Endodermal cell (in vitro differentiated cells): ENCODE measurements around the gene GNAI3. TPM values are rescaled to one million over a fixed set of nuclear protein-coding genes. Genes with fewer than 3 reads are reported as not detected.

ENCODE experiments used
- DNase-seq: peaks from one replicate; pipeline ENCODE4 v3.0.0-alpha.2; 2017
- H3K27ac ChIP-seq: 2 replicates; pipeline ENCODE4 v1.5.1; 2013; ENCODE audit warnings: mild to moderate bottlenecking, low read depth, low read length, moderate library complexity
- H3K27me3 ChIP-seq: 2 replicates; pipeline ENCODE4 v1.6.1; 2013; ENCODE audit warnings: mild to moderate bottlenecking, low read length, moderate library complexity; ENCODE audit not compliant: insufficient read depth, control insufficient read depth, poor library complexity, severe bottlenecking
- H3K36me3 ChIP-seq: 2 replicates; pipeline ENCODE4 v1.7.0; 2013; ENCODE audit warnings: mild to moderate bottlenecking, low read length, moderate library complexity; ENCODE audit not compliant: control insufficient read depth, insufficient read depth
- H3K4me1 ChIP-seq: one replicate; pipeline ENCODE4 v1.7.0; 2013; ENCODE audit warnings: low read length; ENCODE audit not compliant: control insufficient read depth, insufficient read depth
- H3K4me3 ChIP-seq: 2 replicates; pipeline ENCODE4 v1.5.1; 2013; ENCODE audit warnings: mild to moderate bottlenecking, low read length, moderate library complexity
- H3K9ac ChIP-seq: 2 replicates; pipeline ENCODE4 v1.6.1; 2013; ENCODE audit warnings: mild to moderate bottlenecking, low read length, moderate library complexity; ENCODE audit not compliant: poor library complexity, severe bottlenecking; ENCODE audit errors: extremely low read depth
- H3K9me3 ChIP-seq: 2 replicates; pipeline ENCODE4 v1.6.1; 2013; ENCODE audit warnings: mild to moderate bottlenecking, low read length, moderate library complexity; ENCODE audit not compliant: control insufficient read depth
- H3K27ac Mint-ChIP-seq: 2 replicates; pipeline ENCODE4 v1.8.0; 2020; ENCODE audit warnings: mixed read lengths
- H3K27me3 Mint-ChIP-seq: 2 replicates; pipeline ENCODE4 v1.8.0; 2021; ENCODE audit warnings: mild to moderate bottlenecking, mixed read lengths; ENCODE audit not compliant: insufficient read depth
- H3K36me3 Mint-ChIP-seq: 2 replicates; pipeline ENCODE4 v1.8.0; 2020; ENCODE audit warnings: low read depth, mixed read lengths
- H3K4me1 Mint-ChIP-seq: 2 replicates; pipeline ENCODE4 v1.8.0; 2020; ENCODE audit warnings: mixed read lengths
- H3K4me3 Mint-ChIP-seq: 2 replicates; pipeline ENCODE4 v1.8.0; 2020; ENCODE audit warnings: mild to moderate bottlenecking, moderate library complexity, mixed read lengths
- H3K9me3 Mint-ChIP-seq: 2 replicates; pipeline ENCODE4 v1.8.0; 2020; ENCODE audit warnings: mild to moderate bottlenecking, mixed read lengths
- WGBS, 2 experiments: methylation state at CpG; one replicate each; pipeline versions ENCODE4 v1.1.5 to v1.1.7; 2013; ENCODE audit warnings: missing lambda C conversion rate in 2 of 2, mixed read lengths in 1 of 2; ENCODE audit not compliant: insufficient coverage in 1 of 2, insufficient read length in 1 of 2; 5-methylcytosine and 5-hydroxymethylcytosine counted together
- total RNA-seq, 2 donors: library from RNA; stranded (reverse); fragmentation: NEBNext Ultra II Directional in 1 of 2; extraction: Animal tissue kit (Norgen Biotek cat#: 25700) in 1 of 2; gene quantifications; 2 replicates in 1 of 2; 3 replicates in 1 of 2; pipeline ENCODE4 v1.2.1, GENCODE V29; 2021
- TF ChIP-seq, protein P1 (sequence below): fragments of 200-600 bp; sonication (generic); conservative IDR thresholded peaks from 2 replicates; pipeline ENCODE4 v1.5.0; 2021; ENCODE audit warnings: antibody characterized with exemption, mild to moderate bottlenecking

Gene GNAI3
- total RNA-seq, 2 donors from 2014 or later = 10.1 to 10.9 TPM

DNA sequence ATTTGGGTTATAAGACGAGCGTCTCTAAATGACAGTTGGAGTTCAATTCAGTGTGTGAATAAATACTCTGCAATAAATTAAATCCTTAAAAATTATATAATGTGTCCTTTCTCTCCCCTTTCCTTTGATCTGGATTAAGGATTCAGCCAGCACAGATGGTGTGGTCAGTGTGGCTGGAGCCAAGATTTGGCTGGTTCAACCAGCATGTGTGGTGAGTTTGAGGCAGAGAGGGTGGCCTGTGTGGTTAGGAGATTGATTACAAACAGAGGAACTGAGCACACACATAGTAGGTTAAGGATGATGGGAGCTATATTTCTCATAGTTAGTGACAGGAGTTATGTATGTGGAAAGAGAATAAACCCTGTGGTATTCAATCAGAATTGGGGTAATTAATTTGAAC lies 24.7 kb upstream of the GNAI3 start:
- no peak overlapping the region for H3K27ac ChIP-seq
- no peak for DNase-seq
- Mint-ChIP-seq H3K4me3 (no peak overlapping the region), H3K9me3 (peaks cover 5% of the 10 kb centered on the region), H3K36me3 (no peaks in the 10 kb centered on the region), H3K27ac (no peak overlapping the region), H3K27me3 (peaks cover 20% of the 10 kb centered on the region), H3K4me1 (no peaks in the 10 kb centered on the region)
- H3K9me3 ChIP-seq = no peaks in the 10 kb centered on the region
- no CpG with 5 or more reads among the region's 2 CpGs for WGBS, 2 experiments
- no peaks in the 10 kb centered on the region for H3K36me3 ChIP-seq
- H3K9ac ChIP-seq = no peak overlapping the region
- TF ChIP-seq, protein P1, sequence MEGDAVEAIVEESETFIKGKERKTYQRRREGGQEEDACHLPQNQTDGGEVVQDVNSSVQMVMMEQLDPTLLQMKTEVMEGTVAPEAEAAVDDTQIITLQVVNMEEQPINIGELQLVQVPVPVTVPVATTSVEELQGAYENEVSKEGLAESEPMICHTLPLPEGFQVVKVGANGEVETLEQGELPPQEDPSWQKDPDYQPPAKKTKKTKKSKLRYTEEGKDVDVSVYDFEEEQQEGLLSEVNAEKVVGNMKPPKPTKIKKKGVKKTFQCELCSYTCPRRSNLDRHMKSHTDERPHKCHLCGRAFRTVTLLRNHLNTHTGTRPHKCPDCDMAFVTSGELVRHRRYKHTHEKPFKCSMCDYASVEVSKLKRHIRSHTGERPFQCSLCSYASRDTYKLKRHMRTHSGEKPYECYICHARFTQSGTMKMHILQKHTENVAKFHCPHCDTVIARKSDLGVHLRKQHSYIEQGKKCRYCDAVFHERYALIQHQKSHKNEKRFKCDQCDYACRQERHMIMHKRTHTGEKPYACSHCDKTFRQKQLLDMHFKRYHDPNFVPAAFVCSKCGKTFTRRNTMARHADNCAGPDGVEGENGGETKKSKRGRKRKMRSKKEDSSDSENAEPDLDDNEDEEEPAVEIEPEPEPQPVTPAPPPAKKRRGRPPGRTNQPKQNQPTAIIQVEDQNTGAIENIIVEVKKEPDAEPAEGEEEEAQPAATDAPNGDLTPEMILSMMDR = no peak
- no peak overlapping the region for H3K4me3 ChIP-seq
- H3K27me3 ChIP-seq = peaks cover 4% of the 10 kb centered on the region
- H3K4me1 ChIP-seq = no peaks in the 10 kb centered on the region

DNA sequence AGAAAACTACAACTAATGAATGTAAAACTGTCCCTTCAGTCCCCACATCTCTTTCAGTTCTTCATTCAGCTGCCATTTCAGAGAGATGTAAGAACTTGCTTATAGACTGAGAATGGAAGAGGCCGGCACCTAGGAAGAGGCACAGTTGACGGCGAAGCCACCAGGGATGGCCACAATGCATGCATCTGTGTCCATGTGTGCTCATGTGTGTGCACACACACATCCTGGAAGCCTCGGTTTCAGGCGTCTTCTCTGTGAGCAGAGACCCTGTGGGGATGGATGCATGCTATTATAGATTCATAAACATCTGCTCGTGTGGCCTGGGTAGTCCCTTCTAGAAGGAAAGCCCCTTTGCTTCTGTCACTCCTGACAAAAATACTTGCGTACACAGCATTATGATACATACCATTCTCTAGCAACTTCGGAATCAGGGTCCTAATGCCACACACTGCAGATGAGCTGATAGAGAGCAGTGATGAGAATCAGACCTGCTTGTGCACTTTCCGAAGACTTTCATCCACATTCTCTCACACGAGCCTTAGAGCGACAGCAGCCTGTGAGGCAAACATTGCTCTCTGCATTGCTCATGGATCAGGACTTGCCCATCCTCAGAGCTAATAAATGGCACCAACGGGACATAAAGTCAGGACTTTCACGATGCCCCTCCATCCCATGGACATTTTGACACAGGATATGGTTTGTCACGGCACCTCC lies 21.2 kb upstream of the GNAI3 start:
- DNase-seq = no peak
- Histone ChIP-seq H3K36me3 (no peaks in the 10 kb centered on the region), H3K4me3 (no peak overlapping the region), H3K9me3 (no peaks in the 10 kb centered on the region), H3K4me1 (no peaks in the 10 kb centered on the region), H3K27ac (no peak overlapping the region), H3K9ac (no peak overlapping the region), H3K27me3 (peaks cover 4% of the 10 kb centered on the region)
- Mint-ChIP-seq H3K9me3 (peaks cover 5% of the 10 kb centered on the region), H3K36me3 (no peaks in the 10 kb centered on the region), H3K27me3 (peaks cover 3% of the 10 kb centered on the region), H3K4me1 (no peaks in the 10 kb centered on the region), H3K27ac (no peak overlapping the region), H3K4me3 (no peak overlapping the region)
- TF ChIP-seq, protein P1 = no peak
- WGBS, 2 experiments = 87 to 92% methylated on average over 14 of the region's 14 CpGs

DNA sequence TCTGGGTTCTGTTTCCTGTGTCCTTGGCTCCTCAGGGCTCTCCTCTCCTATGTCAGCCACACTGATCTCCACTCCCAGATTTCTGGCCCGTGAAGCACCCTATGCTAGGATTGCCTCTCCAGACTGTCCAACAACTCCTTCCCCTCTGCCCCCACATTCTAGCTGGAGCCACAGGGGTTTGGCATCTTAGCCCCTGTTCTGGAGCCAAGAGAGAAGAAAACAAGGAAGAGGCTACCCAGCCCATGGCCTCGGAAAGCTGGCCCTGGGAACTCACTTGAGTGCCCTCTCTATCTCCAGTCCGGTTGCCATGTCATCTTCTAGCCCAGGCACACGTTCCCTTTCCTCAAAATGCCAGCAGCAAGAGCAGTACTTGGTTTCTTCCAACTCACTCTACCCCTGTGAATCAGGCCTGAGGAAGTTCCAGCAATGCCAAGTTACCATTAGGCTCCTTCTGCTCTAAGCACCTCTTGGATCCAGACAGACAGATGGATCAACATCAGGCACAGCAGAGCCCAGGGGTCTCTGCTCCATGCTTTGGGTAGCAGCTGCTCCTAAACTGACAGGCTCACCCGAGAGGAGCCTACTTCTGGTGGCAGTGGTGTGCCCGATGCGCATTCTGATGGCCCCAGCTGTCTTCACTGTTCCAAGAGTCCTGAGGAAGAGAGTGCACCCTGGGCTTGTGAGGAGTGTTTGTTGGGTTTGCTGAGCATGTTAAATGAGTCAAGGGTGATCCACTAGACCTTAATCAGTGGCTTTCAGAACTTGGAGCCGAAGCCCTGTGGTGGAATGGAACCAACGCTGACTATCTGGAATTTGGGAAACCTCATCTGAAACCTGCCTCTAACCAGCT lies 20.3 kb upstream of the GNAI3 start:
- H3K27ac Mint-ChIP-seq = no peak overlapping the region
- 87 to 88% methylated on average over 5 to 9 of the region's 9 CpGs for WGBS, 2 experiments
- no peak for DNase-seq
- H3K36me3 Mint-ChIP-seq = no peaks in the 10 kb centered on the region
- Histone ChIP-seq H3K27ac (no peak overlapping the region), H3K36me3 (no peaks in the 10 kb centered on the region), H3K4me3 (no peak overlapping the region), H3K27me3 (peaks cover 4% of the 10 kb centered on the region), H3K9ac (no peak overlapping the region), H3K4me1 (peaks cover 3% of the 10 kb centered on the region), H3K9me3 (no peaks in the 10 kb centered on the region)
- peaks cover 5% of the 10 kb centered on the region for H3K9me3 Mint-ChIP-seq
- no peak overlapping the region for H3K4me3 Mint-ChIP-seq
- peaks cover 2% of the 10 kb centered on the region for H3K4me1 Mint-ChIP-seq
- H3K27me3 Mint-ChIP-seq = peaks cover 3% of the 10 kb centered on the region
- TF ChIP-seq, protein P1 = no peak
